ENCODE data around the gene SPOP.
"Not testable (repeated sequence)": the region's sequence is repeated elsewhere in the genome, so short reads cannot be mapped to it uniquely, and the experiment has no call there.

Gene SPOP

GRCh38 chr17:49695698-49696232 lies 17.9 kb upstream of the SPOP start:
- no peak for DNase-seq

- peak; percentile 63 for DNase-seq
Observed at GRCh38 chr17:49694847-49695697, 17.2 kb upstream of the SPOP start.

DNA sequence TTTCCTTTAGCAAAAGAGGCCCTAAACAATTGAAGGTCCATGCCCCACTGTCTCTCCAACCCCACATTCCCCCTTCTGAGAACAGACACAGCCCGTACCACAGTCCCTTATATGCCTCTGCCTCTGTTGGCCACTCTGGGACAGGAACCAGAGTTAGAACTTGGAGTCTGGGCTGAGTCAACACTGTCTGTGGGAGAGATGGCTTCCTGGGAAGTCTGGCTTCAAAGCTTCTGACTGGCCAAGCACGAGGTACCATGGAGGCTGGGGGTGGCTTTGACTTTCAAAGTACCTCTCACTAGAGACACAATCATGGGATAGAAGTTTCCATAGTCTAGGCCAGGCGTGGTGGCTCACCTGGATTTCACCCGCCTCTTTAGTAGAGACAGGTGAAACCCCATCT lies 14.9 kb upstream of the SPOP start:
- DNase-seq, result no peak

DNA sequence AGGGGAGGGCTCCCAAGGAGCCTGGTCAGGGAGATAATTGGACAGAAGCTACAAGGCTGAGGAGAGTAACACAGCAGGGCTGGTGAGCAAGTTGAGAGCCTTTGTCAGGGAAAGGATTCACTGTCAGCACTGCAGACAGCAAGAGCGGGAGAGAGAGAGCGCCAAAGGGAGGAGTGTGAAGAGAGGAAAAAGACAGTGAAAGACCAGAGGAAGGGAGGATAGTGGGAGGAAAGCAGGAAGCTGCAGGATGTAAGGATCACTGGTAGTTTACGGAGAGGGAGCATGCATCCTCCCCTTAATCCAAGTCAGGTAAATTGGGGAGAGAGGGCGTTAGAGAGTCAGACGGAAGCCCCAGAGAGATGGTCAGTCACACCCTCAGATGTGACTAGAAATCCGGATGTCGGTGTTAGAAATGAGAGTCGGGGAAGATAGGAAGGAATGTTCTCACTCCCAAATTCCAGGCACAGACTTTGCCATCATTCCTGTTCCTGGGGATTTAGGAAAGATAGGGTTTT lies 13.8 kb upstream of the SPOP start:
- DNase-seq, result no peak

- DNase-seq, result no peak
Observed at GRCh38 chr17:49691086-49691676, 13.3 kb upstream of the SPOP start.

DNA sequence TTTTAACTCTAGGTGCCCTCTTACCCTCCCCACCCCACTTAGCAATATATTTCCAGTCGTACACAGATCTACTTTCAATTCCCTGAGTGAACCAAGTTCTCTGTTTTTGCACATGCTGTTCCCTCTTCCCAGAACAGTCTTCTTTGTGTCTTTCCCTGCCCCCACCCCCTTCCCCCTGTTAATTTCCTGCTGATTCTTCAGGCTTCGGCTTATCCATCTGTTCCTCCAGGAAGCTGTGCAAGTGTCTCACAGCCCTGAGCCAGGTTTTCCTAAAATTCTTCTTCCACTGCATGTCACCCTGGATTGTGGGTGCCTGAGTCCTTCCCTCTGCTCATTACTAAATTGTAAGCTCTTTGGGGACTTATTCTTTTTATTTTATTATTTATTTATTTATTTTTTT lies 12.4 kb upstream of the SPOP start:
- DNase-seq, result no peak

DNA sequence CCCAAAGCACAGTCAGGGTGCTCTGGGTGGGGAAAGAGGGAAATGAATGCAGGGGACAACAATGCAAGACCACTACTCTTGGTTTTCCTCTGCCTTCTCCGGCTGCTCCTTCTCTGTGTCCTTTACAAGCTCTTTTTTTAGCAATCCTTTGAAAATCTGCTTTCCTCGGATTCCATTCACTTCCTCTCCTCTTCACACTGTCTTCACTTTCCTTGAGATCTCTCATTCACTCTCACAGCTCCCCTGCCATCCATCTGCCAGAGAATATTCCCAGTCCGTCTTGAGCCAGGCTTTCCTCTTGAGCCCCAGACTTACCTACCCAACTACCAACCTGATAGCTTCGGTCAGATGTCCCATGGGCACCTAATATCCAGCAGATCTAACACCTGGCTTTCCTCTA lies 11.0 kb upstream of the SPOP start:
- no peak for DNase-seq

- no peak for DNase-seq
Observed at GRCh38 chr17:49687878-49688491, 10.1 kb upstream of the SPOP start.

DNA sequence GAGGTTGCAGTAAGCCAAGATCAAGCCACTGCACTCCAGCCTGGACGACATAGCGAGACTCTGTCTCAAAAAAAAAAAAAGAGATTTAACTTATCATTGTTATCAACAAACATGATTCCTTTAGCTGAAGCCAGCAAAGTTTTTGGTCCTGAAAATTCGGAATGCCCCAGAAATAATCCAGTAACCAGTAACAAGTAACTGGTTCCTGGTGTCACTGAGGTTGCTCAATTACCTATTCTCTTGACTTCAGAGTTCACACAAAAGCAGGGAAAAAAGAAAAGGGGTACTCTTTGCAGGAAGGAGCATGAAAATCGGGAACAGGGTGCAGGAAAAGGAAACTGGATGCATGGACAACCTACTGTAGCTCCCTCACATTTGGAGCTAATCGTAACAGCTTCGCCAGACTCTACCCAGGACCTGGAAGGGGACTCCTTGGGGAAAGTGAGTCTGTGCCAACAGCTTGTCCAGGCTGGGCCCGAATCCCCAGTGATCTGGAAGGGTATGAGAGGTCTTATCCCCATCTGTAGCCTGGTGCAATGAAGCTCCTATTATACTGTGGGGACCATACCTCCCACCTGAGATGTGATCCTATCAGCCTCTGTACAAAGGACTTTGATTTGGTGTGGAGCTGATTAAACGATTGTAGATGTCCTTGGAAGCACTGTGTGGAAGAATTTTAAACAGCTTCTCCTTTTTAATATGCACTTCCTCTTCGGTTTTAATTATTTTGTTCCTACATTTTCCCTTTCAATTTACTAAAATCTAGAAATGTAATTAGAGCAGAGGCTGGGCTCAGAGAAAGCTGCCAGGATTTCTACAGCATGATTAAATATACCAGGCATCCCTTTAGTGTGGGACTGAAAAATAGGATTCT lies 3.4 kb upstream of the SPOP start:
- no peak for DNase-seq

DNA sequence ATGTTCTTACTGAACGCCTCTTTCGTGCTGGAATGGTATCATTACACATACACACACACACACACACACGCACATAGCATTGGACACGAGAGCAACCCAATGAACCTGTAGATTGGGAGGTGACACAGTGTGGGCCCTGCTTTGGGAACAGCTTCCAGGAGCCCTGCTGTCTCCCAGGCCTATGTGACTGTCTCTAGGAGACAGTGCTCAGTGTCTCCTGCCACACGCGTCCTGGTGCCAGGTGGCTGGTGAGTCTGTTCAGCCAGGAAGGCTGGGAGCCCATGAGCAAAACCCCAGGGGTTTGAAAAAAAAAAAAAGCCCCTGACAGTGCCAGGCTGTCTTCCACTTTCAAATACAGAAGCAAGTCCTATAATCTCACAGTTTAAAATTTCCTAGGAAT lies 2.4 kb upstream of the SPOP start:
- DNase-seq, result no peak

DNA sequence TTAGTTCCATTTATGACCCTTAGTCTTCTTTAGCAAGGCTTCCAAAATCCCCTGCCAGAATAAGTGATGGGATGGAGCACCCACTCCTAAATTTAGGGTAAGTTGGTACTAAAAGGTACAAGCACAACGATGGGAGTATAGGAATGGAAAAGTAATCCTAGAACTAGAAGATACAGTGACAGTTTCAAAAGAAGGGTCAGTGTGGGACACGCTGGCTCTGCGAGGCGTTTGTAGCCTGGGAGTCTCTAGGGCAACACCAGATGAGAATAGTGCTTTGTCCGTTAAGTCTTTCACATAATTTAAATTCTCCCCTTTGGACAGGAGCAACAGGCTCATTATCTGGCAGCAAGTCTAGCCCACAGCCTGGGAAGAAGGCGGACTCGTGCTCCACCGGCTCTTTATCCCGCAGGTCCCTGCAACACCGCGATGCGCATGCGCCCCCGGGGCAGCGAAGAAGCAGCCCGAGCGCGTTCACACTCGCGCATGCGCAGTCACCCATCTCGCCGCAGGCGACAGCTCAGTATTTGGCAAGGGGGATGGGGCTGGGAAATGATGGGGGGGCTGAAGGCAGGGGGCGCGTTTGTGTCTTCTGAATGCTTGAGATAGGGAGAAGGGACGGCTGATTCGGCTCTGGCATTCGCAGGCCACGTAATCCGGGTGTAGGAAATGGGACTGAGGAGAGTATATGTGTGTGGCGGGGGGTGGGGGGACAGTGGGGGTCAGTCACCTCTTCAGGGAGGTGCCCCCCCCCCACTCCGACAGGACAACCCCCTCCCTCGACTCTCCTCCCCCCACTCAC lies 564 bp downstream of the SPOP start:
- DNase-seq, result peak; percentile 96

DNA sequence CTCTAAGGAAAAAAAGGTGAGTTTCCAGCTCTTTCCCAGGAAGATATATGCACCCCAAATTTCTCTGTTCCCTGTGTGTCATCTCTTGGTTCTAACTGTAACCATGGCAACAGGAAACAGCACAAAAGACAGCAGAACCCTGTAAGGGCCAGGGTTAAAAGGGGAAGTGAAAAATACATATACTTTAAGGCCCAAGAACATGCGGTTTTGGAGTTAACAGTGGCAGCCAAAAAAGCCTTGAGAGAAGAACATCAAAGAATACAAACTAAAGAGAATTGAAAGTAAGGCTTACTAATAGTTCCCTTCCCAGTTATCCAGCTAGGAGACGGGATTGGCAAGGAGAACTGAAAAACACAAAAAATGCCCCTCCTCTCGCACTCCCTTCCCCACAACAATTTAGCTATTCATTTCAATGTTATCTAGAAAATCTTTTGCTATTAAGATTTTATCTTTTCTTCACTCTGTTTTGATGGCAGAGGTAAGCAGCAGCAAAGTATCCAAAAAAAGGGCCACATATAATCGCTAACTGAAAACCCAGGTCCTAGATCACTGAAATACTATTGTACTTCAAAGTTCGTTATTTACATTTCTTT lies 1.5 kb downstream of the SPOP start:
- peak; percentile 9 for DNase-seq

DNA sequence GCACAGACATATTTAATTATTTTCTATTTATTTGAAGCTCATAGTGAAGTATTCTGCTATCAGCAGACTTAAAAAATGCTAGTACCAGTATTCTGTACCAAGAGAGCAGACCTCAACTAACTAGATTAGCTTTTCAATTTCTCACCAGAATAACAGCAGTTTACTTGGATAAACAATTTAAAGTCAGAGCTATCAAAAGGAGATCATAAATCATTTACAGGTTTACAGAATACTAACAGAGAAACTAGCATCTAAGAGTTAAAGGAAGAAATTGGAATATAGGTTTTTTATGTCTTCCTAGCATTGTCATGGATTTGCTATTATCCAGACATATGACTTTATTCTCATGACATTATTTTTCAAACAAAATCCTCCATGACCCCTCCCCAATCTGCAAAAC lies 3.4 kb downstream of the SPOP start:
- no peak for DNase-seq

GRCh38 chr17:49673679-49674078 lies 4.2 kb downstream of the SPOP start:
- not testable (repeated sequence) for DNase-seq

GRCh38 chr17:49670641-49671040 lies 7.3 kb downstream of the SPOP start:
- no peak for DNase-seq

DNA sequence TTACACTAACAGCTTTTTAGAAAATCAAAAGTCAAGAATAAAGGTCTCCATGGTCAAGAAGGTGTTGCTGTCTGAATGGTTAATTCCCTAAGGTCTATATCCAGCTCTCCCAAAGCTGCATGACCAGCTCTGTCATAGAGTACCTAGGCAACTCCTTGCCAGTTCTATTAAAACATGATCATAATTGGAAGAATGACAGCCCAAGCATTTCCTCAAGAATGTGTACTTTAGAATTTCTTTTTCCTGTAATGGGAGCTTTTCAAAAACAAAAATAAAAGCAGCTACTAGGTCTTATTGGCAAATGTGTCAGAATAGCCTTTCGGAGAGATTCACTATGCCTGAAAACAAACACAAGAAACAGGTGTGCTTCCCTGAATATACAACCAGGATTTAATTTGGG lies 7.9 kb downstream of the SPOP start:
- no peak for DNase-seq

DNA sequence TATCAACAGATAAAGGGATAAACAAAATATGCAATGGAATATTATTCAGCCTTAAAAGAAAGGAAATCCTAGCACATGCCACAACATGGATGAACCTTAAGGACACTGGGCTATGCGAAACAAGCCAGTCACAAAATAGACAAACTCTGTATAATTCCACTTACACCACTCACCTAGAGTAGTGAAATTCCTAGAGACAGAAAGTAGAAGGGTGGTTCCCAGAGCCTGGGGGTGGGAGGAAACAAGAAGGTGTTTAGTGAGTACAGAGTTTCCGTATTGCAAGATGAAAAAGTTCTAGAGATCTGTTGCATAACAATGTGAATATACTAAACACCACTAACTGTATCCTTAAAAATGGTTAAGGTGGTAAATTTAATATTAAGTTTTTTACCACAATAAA lies 10.0 kb downstream of the SPOP start:
- no peak for DNase-seq

GRCh38 chr17:49664706-49665211 lies 13.1 kb downstream of the SPOP start:
- no peak for DNase-seq

DNA sequence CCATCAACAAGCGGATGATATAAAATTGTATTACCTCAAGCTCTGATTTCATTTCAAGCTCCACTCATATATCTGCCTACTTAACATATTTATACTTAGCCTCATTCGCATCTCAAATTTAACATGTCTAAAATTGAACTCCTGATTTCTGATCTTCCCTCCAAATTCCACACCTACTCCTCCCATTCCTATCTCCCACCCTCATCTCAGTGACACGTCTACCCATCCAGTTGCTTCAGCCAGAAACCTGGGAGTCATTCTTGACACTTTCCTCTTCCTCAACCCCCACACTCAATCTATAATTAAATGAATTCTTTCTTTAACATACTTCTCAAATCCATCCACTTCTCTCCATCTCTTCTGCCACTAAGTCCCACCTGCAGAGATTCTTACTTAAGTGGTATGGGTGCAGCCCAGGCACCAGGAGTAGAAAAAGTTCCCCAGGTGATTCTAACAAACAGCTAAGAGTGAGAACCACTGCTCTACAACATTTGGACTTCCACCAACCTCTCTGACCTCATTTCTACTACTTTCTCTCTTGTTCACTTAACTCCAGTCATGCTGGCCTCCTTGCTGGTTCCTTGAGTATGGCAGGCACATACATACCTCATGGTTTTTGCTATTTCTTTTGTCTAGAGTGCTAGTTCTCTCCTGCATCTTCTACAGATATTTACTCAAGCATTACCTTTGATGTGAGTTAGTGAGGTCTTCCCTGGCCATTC lies 18.1 kb downstream of the SPOP start:
- DNase-seq, result no peak

DNA sequence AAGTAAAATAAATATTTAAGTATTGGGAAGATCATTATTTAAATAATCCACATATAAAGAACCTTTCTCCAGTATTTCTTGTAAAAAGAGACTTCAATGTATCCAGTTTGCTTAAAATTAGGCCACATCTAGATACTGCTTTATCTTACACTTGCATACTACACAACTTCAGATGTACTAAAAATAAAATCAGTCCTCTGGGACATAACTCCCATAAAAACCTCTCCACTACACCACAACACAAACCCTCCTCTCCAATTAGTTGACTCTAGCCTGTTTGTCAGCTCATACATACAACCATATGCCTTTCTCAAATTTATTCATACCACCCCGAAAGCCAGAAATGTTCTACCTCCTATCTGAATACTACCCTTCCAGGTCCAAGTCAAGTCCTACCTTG lies 21.6 kb downstream of the SPOP start:
- DNase-seq, result no peak

- no peak for DNase-seq
Observed at GRCh38 chr17:49647256-49647585, 30.7 kb downstream of the SPOP start.
